H9 (cell line): ENCODE measurements around the gene ITGB2. TPM values are rescaled to one million over a fixed set of nuclear protein-coding genes. Genes with fewer than 3 reads are reported as not detected.

Source experiments
- DNase-seq: peaks from one replicate; pipeline ENCODE4 v3.0.0-alpha.2; 2017
- H2AFZ ChIP-seq: one replicate; pipeline ENCODE4 v1.6.1; 2013; ENCODE audit warnings: mild to moderate bottlenecking, low read length, control low read depth, moderate library complexity
- H2AK5ac ChIP-seq: 2 replicates; pipeline ENCODE4 v1.6.1; 2013; ENCODE audit warnings: low read length, control low read depth, mixed read lengths; ENCODE audit not compliant: insufficient read length
- H2BK120ac ChIP-seq: one replicate; pipeline ENCODE4 v1.6.1; 2013; ENCODE audit warnings: low read depth, mild to moderate bottlenecking, low read length, control low read depth, inconsistent platforms; ENCODE audit not compliant: poor library complexity, severe bottlenecking
- H2BK12ac ChIP-seq: 2 replicates; pipeline ENCODE4 v1.6.1; 2013; ENCODE audit warnings: low read length, control low read depth, mixed read lengths, low read depth; ENCODE audit not compliant: insufficient read length
- H2BK15ac ChIP-seq: 2 replicates; pipeline ENCODE4 v1.6.1; 2013; ENCODE audit warnings: low read depth, low read length, control low read depth
- H2BK20ac ChIP-seq: one replicate; pipeline ENCODE4 v1.6.1; 2013; ENCODE audit warnings: low read depth, mild to moderate bottlenecking, low read length, control low read depth, inconsistent platforms; ENCODE audit not compliant: poor library complexity, severe bottlenecking
- H2BK5ac ChIP-seq: 2 replicates; pipeline ENCODE4 v1.6.1; 2013; ENCODE audit warnings: low read length, control low read depth, mixed read lengths; ENCODE audit not compliant: insufficient read length
- H3K14ac ChIP-seq: 2 replicates; pipeline ENCODE4 v1.6.1; 2013; ENCODE audit warnings: low read length, control low read depth; ENCODE audit not compliant: insufficient read depth
- H3K18ac ChIP-seq: 2 replicates; pipeline ENCODE4 v1.6.1; 2013; ENCODE audit warnings: low read depth, mild to moderate bottlenecking, mixed read lengths, low read length, control low read depth; ENCODE audit not compliant: insufficient read length
- H3K23ac ChIP-seq: 2 replicates; pipeline ENCODE4 v1.6.1; 2013; ENCODE audit warnings: low read length, control low read depth, mixed read lengths, low read depth; ENCODE audit not compliant: insufficient read length
- H3K23me2 ChIP-seq: 2 replicates; pipeline ENCODE4 v1.6.1; 2013; ENCODE audit warnings: low read depth, mild to moderate bottlenecking, mixed read lengths, low read length, control low read depth; ENCODE audit not compliant: insufficient read length, poor library complexity, severe bottlenecking
- H3K27ac ChIP-seq: 2 replicates; pipeline ENCODE4 v1.5.1; 2013; ENCODE audit warnings: low read length, control low read depth, mixed read lengths, low read depth; ENCODE audit not compliant: insufficient read length
- H3K27me3 ChIP-seq: 2 replicates; pipeline ENCODE4 v1.6.1; 2013; ENCODE audit warnings: low read length, control low read depth, inconsistent platforms; ENCODE audit not compliant: insufficient read depth
- H3K4ac ChIP-seq: 2 replicates; pipeline ENCODE4 v1.6.1; 2013; ENCODE audit warnings: low read depth, mild to moderate bottlenecking, control low read depth, inconsistent platforms, low read length, moderate library complexity
- H3K4me1 ChIP-seq: 2 replicates; pipeline ENCODE4 v1.6.1; 2013; ENCODE audit warnings: low read length, control low read depth, inconsistent platforms; ENCODE audit not compliant: insufficient read depth
- H3K4me2 ChIP-seq: 2 replicates; pipeline ENCODE4 v1.6.1; 2013; ENCODE audit warnings: low read length, control low read depth, mixed read lengths; ENCODE audit not compliant: insufficient read length, insufficient read depth
- H3K56ac ChIP-seq: 2 replicates; pipeline ENCODE4 v1.6.1; 2013; ENCODE audit warnings: low read depth, mild to moderate bottlenecking, mixed read lengths, low read length, control low read depth; ENCODE audit not compliant: insufficient read length
- H3K79me1 ChIP-seq: 2 replicates; pipeline ENCODE4 v1.6.1; 2013; ENCODE audit warnings: low read depth, mild to moderate bottlenecking, moderate library complexity, low read length, control low read depth, inconsistent platforms; ENCODE audit not compliant: insufficient read depth, poor library complexity, severe bottlenecking
- H3K79me2 ChIP-seq: 2 replicates; pipeline ENCODE4 v1.6.1; 2013; ENCODE audit warnings: low read length, control low read depth, inconsistent platforms; ENCODE audit not compliant: insufficient read depth
- H3K9ac ChIP-seq: 2 replicates; pipeline ENCODE4 v1.6.1; 2013; ENCODE audit warnings: low read length, control low read depth, mixed read lengths; ENCODE audit not compliant: insufficient read length; ENCODE audit errors: extremely low read depth
- H3K9me3 ChIP-seq: one replicate; pipeline ENCODE4 v1.6.1; 2013; ENCODE audit warnings: low read depth, low read length, inconsistent platforms; ENCODE audit not compliant: control insufficient read depth
- H3T11ph ChIP-seq: one replicate; pipeline ENCODE4 v1.6.1; 2013; ENCODE audit warnings: mild to moderate bottlenecking, low read length, control low read depth, inconsistent platforms
- H4K20me1 ChIP-seq: one replicate; pipeline ENCODE4 v1.6.1; 2013; ENCODE audit not compliant: control insufficient read depth, insufficient read length, insufficient read depth
- H4K5ac ChIP-seq: 2 replicates; pipeline ENCODE4 v1.6.1; 2013; ENCODE audit warnings: low read depth, mild to moderate bottlenecking, mixed read lengths, low read length, control low read depth; ENCODE audit not compliant: insufficient read length
- H4K8ac ChIP-seq: replicated peaks from 2 replicates; pipeline ENCODE4 v1.6.1; 2013; ENCODE audit warnings: low read length, control low read depth, mixed read lengths, low read depth; ENCODE audit not compliant: insufficient read length
- H4K91ac ChIP-seq: 2 replicates; pipeline ENCODE4 v1.6.1; 2013; ENCODE audit warnings: low read depth, mild to moderate bottlenecking, moderate library complexity, mixed read lengths, low read length, control low read depth; ENCODE audit not compliant: insufficient read length
- H3K27ac Mint-ChIP-seq, 3 experiments: 2 replicates in 2 of 3; 3 replicates in 1 of 3; pipeline ENCODE4 v1.8.0; 2020 to 2021; ENCODE audit warnings: mixed read lengths in 3 of 3, mild to moderate bottlenecking in 1 of 3, moderate library complexity in 1 of 3
- H3K27me3 Mint-ChIP-seq: 2 replicates; pipeline ENCODE4 v1.8.0; 2021; ENCODE audit warnings: low read depth, mild to moderate bottlenecking, moderate library complexity, mixed read lengths
- H3K36me3 Mint-ChIP-seq, 3 experiments: 2 replicates in 2 of 3; 3 replicates in 1 of 3; pipeline ENCODE4 v1.8.0; 2020 to 2021; ENCODE audit warnings: low read depth in 3 of 3, mixed read lengths in 3 of 3; ENCODE audit not compliant: insufficient read depth in 1 of 3
- H3K4me1 Mint-ChIP-seq, 2 experiments: 2 replicates each; pipeline ENCODE4 v1.8.0; 2020; ENCODE audit warnings: mixed read lengths in 2 of 2
- H3K4me3 Mint-ChIP-seq, 2 experiments: 2 replicates in 1 of 2; 3 replicates in 1 of 2; pipeline ENCODE4 v1.8.0; 2020 to 2021; ENCODE audit warnings: mild to moderate bottlenecking in 2 of 2, mixed read lengths in 2 of 2, moderate library complexity in 1 of 2
- H3K9me3 Mint-ChIP-seq, 2 experiments: 2 replicates in 1 of 2; 3 replicates in 1 of 2; pipeline ENCODE4 v1.8.0; 2020; ENCODE audit warnings: mild to moderate bottlenecking in 2 of 2, mixed read lengths in 2 of 2, moderate library complexity in 1 of 2
- WGBS: extraction: QIAGEN DNeasy Blood & Tissue Kit; methylation state at CpG from one replicate; pipeline ENCODE4 v1.1.7; 2013; ENCODE audit warnings: missing lambda C conversion rate, low lambda C conversion rate, mixed read lengths; ENCODE audit not compliant: insufficient read length; ENCODE audit errors: extremely low coverage; 5-methylcytosine and 5-hydroxymethylcytosine counted together
- total RNA-seq: library from RNA; stranded (reverse); gene quantifications from 2 replicates; pipeline ENCODE4 v1.2.1, GENCODE V29; 2021
- TF ChIP-seq, protein P1 (sequence below): fragments of 200-600 bp; sonication (generic); conservative IDR thresholded peaks from 3 replicates; pipeline ENCODE4 v1.8.0; 2021; ENCODE audit warnings: antibody characterized with exemption, mild to moderate bottlenecking

The ITGB2 gene
- total RNA-seq, 1 experiment from 2014 or later = 1.1 TPM

DNA sequence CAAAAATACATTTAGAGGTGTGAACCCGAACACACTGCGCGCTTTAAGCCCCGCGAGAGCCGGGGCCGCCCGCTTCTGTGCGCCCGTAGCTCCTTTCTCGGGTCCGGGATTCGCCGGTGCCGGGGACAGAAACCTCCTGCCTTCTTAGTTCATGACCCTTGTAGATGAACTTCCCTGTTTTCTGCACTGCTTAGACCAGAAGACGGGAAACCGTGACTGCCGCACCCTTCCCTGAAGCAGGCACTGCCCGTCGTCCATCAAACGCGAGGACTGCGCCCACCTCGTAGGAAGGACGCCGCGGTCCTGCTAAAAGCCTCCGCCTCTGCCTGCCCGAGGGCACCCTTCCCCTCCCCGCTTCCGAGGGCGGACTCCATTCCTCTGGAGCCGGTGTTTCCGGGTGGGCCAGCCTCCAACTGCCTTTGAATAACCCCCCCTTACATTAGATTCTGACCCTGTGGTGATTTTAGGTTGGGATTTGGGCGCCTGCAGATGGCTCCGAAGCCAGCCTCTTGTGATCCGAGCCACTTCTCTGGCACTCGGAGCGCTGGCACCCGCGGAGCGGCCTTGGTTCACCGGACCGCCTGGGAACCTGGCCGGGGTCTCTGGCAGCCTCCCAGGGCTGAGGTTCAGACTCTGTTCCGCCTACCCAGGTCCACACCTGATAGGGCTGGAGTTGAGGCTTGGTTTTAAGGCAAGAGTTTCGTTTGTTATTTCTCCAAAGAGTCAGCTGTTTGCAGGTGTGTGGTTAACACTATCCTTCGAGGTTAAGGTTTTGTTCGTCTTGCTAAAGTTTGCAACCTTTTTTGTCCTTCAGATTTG, 46.0 kb downstream of the ITGB2 start:
- no peak overlapping the region for H3K27ac ChIP-seq

More for the DNA sequence above, 46.0 kb downstream of the ITGB2 start:
- Histone ChIP-seq H3K79me2 (peaks cover 26% of the 10 kb centered on the region), H3K4me2 (peak overlapping the region; percentile 75), H3K23ac (no peak overlapping the region), H4K5ac (no peak overlapping the region), H3K4me1 (peaks cover 6% of the 10 kb centered on the region), H2BK15ac (no peak overlapping the region), H2AK5ac (no peak overlapping the region), H3K27me3 (no peaks in the 10 kb centered on the region; the same call in 1 of the 2 replicates), H2AFZ (no peak overlapping the region), H4K8ac (no peak overlapping the region), H2BK5ac (no peak overlapping the region), H3K18ac (no peak overlapping the region), H4K91ac (no peak overlapping the region), H2BK120ac (no peak overlapping the region), H3K4ac (no peak overlapping the region), H3K14ac (no peak overlapping the region; the same call in 1 of the 2 replicates), H3K9me3 (no peaks in the 10 kb centered on the region), H3T11ph (no peak overlapping the region), H3K56ac (no peak overlapping the region), H3K79me1 (peaks cover 19% of the 10 kb centered on the region), H2BK12ac (no peak overlapping the region), H3K23me2 (peaks cover 24% of the 10 kb centered on the region), H4K20me1 (no peaks in the 10 kb centered on the region), H3K9ac (no peak overlapping the region), H2BK20ac (no peak overlapping the region)
- Mint-ChIP-seq H3K9me3 (no peaks in the 10 kb centered on the region), H3K27ac (no peak overlapping the region; a peak in 1 of 7 replicates), H3K4me3 (peak overlapping the region; percentile 79 to 89), H3K36me3 (peaks cover 0 to 7% (median 2%) of the 10 kb centered on the region in 3 experiments; a peak in 4 of 7 replicates), H3K4me1 (peaks cover 23% of the 10 kb centered on the region in 2 experiments), H3K27me3 (peaks cover 36% of the 10 kb centered on the region)
- no CpG with 5 or more reads among the region's 49 CpGs for WGBS
- TF ChIP-seq, protein P1, sequence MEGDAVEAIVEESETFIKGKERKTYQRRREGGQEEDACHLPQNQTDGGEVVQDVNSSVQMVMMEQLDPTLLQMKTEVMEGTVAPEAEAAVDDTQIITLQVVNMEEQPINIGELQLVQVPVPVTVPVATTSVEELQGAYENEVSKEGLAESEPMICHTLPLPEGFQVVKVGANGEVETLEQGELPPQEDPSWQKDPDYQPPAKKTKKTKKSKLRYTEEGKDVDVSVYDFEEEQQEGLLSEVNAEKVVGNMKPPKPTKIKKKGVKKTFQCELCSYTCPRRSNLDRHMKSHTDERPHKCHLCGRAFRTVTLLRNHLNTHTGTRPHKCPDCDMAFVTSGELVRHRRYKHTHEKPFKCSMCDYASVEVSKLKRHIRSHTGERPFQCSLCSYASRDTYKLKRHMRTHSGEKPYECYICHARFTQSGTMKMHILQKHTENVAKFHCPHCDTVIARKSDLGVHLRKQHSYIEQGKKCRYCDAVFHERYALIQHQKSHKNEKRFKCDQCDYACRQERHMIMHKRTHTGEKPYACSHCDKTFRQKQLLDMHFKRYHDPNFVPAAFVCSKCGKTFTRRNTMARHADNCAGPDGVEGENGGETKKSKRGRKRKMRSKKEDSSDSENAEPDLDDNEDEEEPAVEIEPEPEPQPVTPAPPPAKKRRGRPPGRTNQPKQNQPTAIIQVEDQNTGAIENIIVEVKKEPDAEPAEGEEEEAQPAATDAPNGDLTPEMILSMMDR = no peak
- DNase-seq = no peak
